ENCODE results near the gene TCTA.
"Not testable (repeated sequence)": the region's sequence is repeated elsewhere in the genome, so short reads cannot be mapped to it uniquely, and the experiment has no call there.

Gene TCTA

DNA sequence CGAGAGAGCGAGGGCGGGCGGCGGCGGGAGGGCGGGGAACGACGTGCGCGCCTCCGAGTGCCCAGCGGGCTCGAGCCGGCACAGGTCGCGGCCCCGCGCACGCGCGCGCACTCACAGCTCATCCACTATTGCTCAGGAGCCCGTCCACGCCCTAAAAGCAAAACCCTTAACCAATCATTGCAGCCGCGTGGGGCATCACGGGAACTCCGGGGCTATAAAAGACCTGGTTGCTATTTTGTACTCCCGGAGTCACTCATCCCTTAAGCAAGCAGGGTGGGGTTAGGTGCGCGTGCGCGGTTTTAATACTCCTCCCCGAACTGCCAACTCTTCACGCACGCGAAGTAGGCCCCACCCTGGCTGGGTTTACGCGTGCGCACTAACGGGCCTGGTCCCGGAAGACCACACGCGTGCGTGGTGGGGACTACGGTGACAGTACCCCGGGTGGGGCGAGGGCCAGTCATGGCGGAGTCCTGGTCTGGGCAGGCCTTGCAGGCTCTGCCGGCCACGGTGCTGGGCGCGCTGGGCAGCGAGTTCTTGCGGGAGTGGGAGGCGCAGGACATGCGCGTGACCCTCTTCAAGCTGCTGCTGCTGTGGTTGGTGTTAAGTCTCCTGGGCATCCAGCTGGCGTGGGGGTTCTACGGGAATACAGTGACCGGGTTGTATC, at the start of gene TCTA, which contains the start of gene RHOA:
TCTA (plus strand) TSS at position 456 of the 664 bp plus-strand sequence; CDS start at position 460, 4 bp downstream.
RHOA (minus strand) TSS at position 9 of the 664 bp plus-strand sequence. CDS start 36,387 bp downstream, outside the sequence.
- in situ Hi-C loops (cut with MboI; ENCODE audit: low sequenced_read_pairs) = no loop called here

DNA sequence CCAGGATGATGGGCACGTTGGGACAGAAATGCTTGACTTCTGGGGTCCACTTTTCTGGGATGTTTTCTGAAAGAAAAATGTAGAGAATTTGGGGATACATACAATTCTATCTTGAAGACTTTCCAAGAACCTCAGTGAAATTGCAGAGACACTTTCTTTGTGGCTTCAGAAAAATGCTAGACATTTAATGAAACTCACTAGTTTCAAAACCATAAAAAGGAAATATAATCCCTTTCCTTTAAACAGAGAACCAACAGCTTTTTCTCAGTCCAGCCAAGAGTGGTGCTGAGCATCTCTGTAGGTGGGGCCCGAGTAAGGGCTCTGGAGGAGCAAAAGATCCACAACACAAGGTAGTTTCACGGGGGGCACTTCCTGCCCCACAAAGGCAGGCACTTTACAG, 49.7 kb upstream of the TCTA start:
- in situ Hi-C loops (cut with MboI; ENCODE audit: low sequenced_read_pairs) = no loop called here

- in situ Hi-C loops (cut with MboI; ENCODE audit: low sequenced_read_pairs) = no loop called here
Observed at GRCh38 chr3:49370585-49371290, 41.5 kb upstream of the TCTA start.

GRCh38 chr3:49371946-49372345, 40.3 kb upstream of the TCTA start:
- in situ Hi-C loops (cut with MboI; ENCODE audit: low sequenced_read_pairs) = no loop called here

DNA sequence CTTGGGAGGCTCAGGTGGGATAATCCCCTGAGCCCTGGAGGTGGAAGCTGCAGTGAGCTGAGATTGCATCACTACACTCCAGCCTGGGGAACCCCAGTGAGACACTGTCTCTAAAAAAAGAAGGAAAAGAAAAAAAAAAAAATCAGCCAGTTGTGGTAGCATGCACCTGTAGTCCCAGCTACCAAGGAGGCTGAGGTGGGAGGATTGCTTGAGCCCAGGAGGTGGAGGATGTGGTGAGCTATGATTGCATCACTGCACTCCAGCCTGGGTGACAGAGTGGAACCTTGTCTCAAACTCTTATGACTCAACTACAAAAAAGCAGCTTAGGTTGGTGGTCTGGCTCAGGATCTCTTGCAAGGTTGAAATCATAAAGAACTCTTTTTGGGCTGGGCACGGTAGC, 34.7 kb upstream of the TCTA start:
- in situ Hi-C loops (cut with MboI; ENCODE audit: low sequenced_read_pairs) = no loop called here

- in situ Hi-C loops (cut with MboI; ENCODE audit: low sequenced_read_pairs) = no loop called here
Observed at GRCh38 chr3:49378249-49378895, 33.9 kb upstream of the TCTA start.

GRCh38 chr3:49383387-49383786, 28.8 kb upstream of the TCTA start:
- in situ Hi-C loops (cut with MboI; ENCODE audit: low sequenced_read_pairs) = no loop called here

DNA sequence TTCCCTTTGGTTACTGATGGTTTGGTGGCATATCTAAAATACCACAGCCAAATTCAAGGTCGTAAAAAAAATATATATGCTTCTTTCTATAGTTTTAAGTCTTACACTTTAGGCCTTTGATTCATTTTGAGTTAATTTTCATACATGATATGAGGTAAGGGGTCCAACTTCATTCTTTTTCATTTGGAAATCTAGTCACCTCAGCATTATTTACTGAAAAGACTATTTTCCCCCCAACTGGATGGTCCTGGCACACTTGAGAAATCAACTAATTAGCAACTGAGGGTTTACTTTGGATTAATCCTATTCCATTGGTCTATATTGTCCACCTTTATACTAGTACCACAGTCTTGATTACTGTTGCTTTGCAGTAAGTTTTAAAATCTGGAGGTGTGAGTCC, 26.6 kb upstream of the TCTA start:
- in situ Hi-C loops (cut with MboI; ENCODE audit: low sequenced_read_pairs) = no loop called here

- in situ Hi-C loops (cut with MboI; ENCODE audit: low sequenced_read_pairs) = no loop called here
Observed at GRCh38 chr3:49386056-49386756, 26.0 kb upstream of the TCTA start.

GRCh38 chr3:49387721-49388120, 24.5 kb upstream of the TCTA start:
- in situ Hi-C loops (cut with MboI; ENCODE audit: low sequenced_read_pairs) = no loop called here

DNA sequence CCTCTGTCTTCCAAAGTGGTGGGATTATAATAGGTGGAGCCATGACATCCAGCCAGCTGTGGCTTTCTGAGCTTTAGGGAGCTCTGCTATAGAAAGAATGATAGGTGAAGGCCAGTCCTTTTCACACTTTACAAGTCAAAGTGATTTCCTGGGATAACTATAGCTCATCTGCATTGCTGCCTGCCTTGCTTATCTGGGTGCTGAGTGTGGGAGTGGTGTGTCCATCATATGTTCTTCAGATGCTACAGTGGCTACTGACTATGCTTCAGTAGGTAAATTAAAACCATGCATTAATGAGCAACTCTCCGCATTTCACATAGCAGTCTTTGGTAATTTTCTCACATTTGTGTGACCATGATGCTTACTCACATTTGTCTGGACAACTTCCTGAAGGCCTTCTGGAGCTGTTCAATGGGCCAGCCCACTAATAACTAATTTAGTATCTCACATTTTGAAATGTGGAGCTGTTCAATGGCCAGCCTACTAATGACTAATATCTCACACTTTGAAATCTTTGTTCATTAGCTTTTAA, 23.9 kb upstream of the TCTA start:
- in situ Hi-C loops (cut with MboI; ENCODE audit: low sequenced_read_pairs) = no loop called here

GRCh38 chr3:49389297-49389696, 22.9 kb upstream of the TCTA start:
- in situ Hi-C loops (cut with MboI; ENCODE audit: low sequenced_read_pairs) = no loop called here

DNA sequence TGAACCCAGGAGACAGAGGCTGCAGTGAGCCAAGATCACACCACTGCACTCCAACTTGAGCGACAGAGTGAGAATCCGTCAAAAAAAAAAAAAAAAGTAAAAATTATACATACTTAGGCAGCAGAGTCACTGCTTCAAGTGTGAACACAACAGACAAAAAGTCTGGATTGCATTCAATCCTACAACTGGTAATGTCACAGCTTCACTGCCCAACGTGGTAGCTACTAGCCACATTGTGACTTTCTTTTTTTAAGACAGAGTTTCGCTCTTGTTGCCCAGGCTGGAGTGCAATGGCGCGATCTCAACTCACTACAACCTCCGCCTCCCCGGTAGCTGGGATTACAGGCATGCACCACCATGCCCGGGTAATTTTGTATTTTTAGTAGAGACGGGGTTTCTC, 20.9 kb upstream of the TCTA start:
- in situ Hi-C loops (cut with MboI; ENCODE audit: low sequenced_read_pairs) = not testable (repeated sequence)

DNA sequence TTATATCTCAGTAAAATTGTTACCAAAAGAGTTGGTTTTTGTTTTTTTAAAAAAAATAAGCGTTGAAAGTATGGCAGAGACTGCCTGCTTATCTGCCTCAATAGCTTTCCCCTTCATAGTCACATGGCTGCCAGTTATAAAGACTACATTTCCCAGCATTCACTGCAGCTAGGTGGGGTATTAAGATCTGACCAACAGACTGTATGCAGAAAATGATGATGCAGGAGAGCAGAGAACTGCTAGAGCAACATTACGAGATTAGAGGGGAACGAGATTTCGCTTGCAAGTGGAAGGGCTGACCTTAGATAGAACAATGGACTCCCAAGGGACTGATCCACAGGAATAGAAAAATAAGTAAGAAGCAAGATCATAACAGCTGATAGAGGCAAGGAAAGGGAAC, 14.8 kb upstream of the TCTA start:
- in situ Hi-C loops (cut with MboI; ENCODE audit: low sequenced_read_pairs) = no loop called here

DNA sequence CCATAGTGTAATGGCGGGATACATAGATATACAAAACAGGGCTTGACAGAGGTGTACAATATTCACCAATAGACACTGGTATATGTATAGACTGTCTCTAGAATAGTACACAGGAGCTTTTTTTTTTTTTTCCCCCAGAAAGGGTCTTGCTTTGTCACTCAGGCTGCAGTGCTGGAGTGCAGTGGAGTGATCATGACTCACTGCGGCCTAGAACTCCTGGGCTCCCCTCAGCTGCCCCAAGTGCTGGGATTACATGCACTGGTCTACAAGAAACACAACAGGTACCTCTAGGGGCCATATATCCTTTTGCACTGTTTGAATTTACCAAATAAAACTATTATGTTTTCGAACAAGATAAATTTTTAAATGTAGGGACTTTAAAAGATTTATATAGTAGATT, 12.8 kb upstream of the TCTA start:
- in situ Hi-C loops (cut with MboI; ENCODE audit: low sequenced_read_pairs) = no loop called here

DNA sequence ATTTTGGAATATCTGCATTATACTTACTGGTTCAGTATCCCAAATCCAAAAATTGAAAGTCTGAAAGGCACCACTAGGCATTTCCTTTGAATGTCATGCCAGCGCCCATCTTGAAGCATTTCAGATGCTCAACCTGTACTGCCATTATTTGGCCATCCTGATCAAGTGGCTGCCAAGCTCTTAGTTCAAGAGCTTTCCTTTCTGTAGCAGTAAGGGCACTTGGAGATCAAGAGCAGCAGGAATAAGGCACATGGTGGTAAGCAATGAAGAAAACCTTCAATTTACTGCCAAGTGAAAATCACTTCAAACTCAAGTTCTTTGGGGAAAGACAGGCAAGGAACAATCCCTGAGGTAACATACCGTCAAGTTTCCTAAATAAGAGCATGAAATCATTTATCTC, 10.5 kb upstream of the TCTA start:
- in situ Hi-C loops (cut with MboI; ENCODE audit: low sequenced_read_pairs) = no loop called here

- in situ Hi-C loops (cut with MboI; ENCODE audit: low sequenced_read_pairs) = no loop called here
Observed at GRCh38 chr3:49403891-49404290, 8.3 kb upstream of the TCTA start.

- in situ Hi-C loops (cut with MboI; ENCODE audit: low sequenced_read_pairs) = not testable (repeated sequence)
Observed at GRCh38 chr3:49405570-49405969, 6.7 kb upstream of the TCTA start.

DNA sequence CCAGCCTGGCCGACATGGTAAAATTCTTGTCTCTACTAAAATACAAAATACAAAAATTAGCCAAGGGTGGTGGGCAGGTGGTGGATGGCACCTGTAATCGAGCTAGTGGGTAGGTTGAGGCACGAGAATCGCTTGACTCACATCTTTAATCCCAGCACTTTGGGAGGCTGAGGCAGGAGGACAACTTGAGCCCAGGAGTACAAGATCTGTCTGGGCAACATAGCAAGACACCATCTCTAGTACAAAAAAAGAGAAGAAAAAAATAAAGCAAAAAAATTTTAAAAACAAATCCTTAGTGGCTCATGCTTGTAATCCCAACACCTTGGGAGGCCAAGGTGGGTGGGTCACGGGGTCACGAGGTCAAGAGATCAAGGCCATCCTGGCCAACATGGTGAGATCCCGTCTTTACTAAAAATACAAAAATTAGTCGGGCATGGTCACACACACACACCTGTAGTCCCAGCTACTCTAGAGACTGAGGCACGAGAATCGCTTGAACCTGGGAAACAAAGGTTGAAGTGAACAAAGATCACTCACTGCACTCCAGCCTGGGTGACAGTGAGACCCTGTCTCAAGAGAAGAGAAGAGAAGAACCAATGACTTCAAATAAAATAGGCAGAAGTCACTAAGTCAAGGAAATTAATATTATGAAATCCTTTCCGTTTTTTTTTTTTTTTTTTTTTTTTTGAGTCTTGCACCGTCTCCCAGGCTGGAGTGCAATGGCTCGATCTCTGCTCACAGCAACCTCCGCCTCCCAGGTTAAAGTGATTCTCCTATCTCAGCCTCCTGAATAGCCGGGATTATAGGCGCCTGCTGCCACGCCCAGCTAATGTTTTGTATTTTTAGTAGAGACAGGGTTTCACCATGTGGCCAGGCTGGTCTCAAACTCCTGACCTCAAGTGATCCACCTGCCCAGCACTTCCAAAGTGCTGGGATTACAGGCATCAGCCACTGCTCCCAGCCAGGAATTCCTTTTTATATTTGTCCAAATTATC, 5.4 kb upstream of the TCTA start:
- in situ Hi-C loops (cut with MboI; ENCODE audit: low sequenced_read_pairs) = no loop called here
